Gastroesophageal sphincter (tissue), 4 donors: ENCODE results near the gene FNDC3B. TPM values are rescaled to one million over a fixed set of nuclear protein-coding genes. Genes with fewer than 3 reads are reported as not detected.
"Not testable (repeated sequence)": the region's sequence is repeated elsewhere in the genome, so short reads cannot be mapped to it uniquely, and the experiment has no call there.

Experiments
- ATAC-seq: fragments of 150-250 bp; one replicate; pipeline ENCODE4 v1.9.1; 2016; ENCODE audit warnings: mild to moderate bottlenecking, moderate library complexity
- H3K27ac ChIP-seq, 4 donors: fragments of 200-600 bp; sonication (generic) in 3 of 4; 1 replicate in 3 of 4; 2 replicates in 1 of 4; pipeline ENCODE4 v1.5.1; 2016 to 2019
- H3K27me3 ChIP-seq: fragments of 200-600 bp; sonication (generic); one replicate; pipeline ENCODE4 v1.5.1; 2019
- H3K36me3 ChIP-seq, 2 donors: fragments of 200-600 bp; sonication (generic); one replicate each; pipeline ENCODE4 v1.5.1; 2019; ENCODE audit warnings: control low read depth in 1 of 2
- H3K4me1 ChIP-seq, 3 donors: fragments of 200-600 bp; sonication (generic); 1 replicate in 2 of 3; 2 replicates in 1 of 3; pipeline ENCODE4 v1.5.1; 2016 to 2019; ENCODE audit warnings: control low read depth in 2 of 3
- H3K4me3 ChIP-seq, 2 donors: fragments of 200-600 bp; sonication (generic); one replicate each; pipeline ENCODE4 v1.5.1; 2019; ENCODE audit warnings: mild to moderate bottlenecking in 1 of 2, moderate library complexity in 1 of 2
- H3K9me3 ChIP-seq, 3 donors: fragments of 200-600 bp; sonication (generic); one replicate each; pipeline ENCODE4 v1.5.1; 2017 to 2019; ENCODE audit warnings: control low read depth in 2 of 3
- CTCF ChIP-seq, 4 experiments: fragments of 200-600 bp in 2 of 4; fragments of 450-650 bp in 2 of 4; sonication (generic) in 1 of 4; IDR thresholded peaks; one replicate each; pipeline ENCODE4 v1.5.1; 2017 to 2019; ENCODE audit warnings: antibody characterized with exemption in 4 of 4, mild to moderate bottlenecking in 2 of 4, moderate library complexity in 2 of 4
- EP300 ChIP-seq: sonication (generic); formaldehyde crosslinking; IDR thresholded peaks from one replicate; pipeline ENCODE4 v1.6.1; 2017; ENCODE audit warnings: antibody characterized with exemption, mild to moderate bottlenecking
- POLR2A ChIP-seq, 2 donors: fragments of 450-650 bp; IDR thresholded peaks; one replicate each; pipeline ENCODE4 v1.6.1; 2017; ENCODE audit warnings: antibody characterized with exemption in 2 of 2, mild to moderate bottlenecking in 2 of 2, moderate library complexity in 1 of 2
- POLR2AphosphoS5 ChIP-seq: sonication (generic); formaldehyde crosslinking; IDR thresholded peaks from one replicate; pipeline ENCODE4 v1.6.1; 2017; ENCODE audit warnings: antibody characterized with exemption
- WGBS, 2 donors: methylation state at CpG; one replicate each; pipeline ENCODE4 v1.1.5; 2018; ENCODE audit warnings: low coverage in 1 of 2; 5-methylcytosine and 5-hydroxymethylcytosine counted together
- total RNA-seq, 4 donors: library from RNA; depleted of rRNA; stranded (reverse); fragments of >200 nt; gene quantifications; one replicate each; pipeline ENCODE4 v1.1.0, GENCODE V29; 2016

The FNDC3B gene
- total RNA-seq, 4 donors from 2014 or later = 53.1 to 97.2 (median 70.8) TPM

DNA sequence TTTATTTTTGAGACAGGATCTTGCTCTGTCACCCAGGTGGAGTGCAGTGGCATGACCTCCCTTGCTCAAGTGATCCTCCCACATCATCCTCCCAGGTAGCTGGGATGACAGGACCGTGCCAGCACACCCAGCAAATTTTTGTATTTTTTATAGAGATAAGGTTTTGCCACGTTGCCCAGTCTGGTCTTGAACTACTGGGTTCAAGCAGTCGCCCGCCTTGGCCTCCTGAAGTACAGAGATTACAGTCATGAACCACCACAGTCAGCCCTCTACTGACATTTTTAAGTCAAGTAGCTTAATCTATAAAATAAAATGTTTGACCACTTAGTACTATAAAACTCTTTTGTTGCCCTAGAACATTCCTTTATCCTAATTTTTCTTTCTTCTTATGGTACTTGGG, 198.8 kb downstream of the FNDC3B start:
- Histone ChIP-seq H3K36me3 (peaks cover 0 to 7% of the 10 kb centered on the region in 2 donors), H3K4me1 (peaks cover 0 to 11% (median 0%) of the 10 kb centered on the region in 3 donors), H3K27me3 (no peaks in the 10 kb centered on the region), H3K27ac (no peak overlapping the region), H3K4me3 (no peak overlapping the region), H3K9me3 (peaks cover 0 to 3% (median 0%) of the 10 kb centered on the region in 3 donors)
- no peak for ATAC-seq
- 90 to 93% methylated on average over 1 to 4 of the region's 4 CpGs for whole genome bisulfite sequencing, 2 donors
- no peak for TF ChIP-seq EP300
- no peak for TF ChIP-seq POLR2AphosphoS5
- no peak for TF ChIP-seq CTCF (IDR thresholded peaks at IDR 0.05)
- no peak for TF ChIP-seq POLR2A (IDR thresholded peaks at IDR 0.05)

DNA sequence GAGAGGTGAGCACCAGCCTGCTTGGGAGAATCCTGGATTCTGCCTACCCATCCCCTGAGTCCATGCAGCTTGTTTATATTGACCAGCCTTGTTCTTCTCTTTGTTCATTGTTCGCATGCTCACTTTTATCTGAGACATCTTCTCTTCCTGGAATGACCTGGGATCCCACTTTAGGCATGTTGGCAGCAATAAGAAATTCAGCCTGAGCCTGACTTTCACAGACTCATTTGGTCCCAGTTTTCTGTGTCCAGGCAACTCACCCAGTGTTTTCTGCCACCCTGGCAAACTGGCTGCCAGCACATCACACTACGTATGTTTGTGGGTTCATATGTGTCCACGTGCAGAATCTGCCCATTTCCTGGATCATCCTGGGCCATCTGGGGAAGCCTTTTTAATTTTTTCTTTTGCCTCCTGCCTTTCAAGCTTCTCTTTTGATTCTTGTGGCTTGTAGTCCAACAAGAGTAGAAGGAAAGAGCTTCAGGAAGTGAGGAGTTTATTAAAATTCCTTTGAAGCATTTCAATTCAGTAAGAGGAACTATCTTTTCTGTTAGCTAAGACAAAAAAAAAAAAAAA, 199.9 kb downstream of the FNDC3B start:
- no peaks in the 10 kb centered on the region for H3K27me3 ChIP-seq
- no peak overlapping the region for H3K27ac ChIP-seq
- peaks cover 0 to 11% (median 0%) of the 10 kb centered on the region in 3 donors for H3K4me1 ChIP-seq
- 73 to 80% methylated on average over 2 to 3 of the region's 3 CpGs for WGBS, 2 donors
- TF ChIP-seq POLR2A (IDR thresholded peaks at IDR 0.05) = no peak
- TF ChIP-seq EP300 = no peak
- no peak for TF ChIP-seq CTCF (IDR thresholded peaks at IDR 0.05)
- TF ChIP-seq POLR2AphosphoS5 = no peak
- peaks cover 0 to 3% (median 0%) of the 10 kb centered on the region in 3 donors for H3K9me3 ChIP-seq
- ATAC-seq = no peak
- no peak overlapping the region for H3K4me3 ChIP-seq
- peaks cover 0 to 7% of the 10 kb centered on the region in 2 donors for H3K36me3 ChIP-seq

DNA sequence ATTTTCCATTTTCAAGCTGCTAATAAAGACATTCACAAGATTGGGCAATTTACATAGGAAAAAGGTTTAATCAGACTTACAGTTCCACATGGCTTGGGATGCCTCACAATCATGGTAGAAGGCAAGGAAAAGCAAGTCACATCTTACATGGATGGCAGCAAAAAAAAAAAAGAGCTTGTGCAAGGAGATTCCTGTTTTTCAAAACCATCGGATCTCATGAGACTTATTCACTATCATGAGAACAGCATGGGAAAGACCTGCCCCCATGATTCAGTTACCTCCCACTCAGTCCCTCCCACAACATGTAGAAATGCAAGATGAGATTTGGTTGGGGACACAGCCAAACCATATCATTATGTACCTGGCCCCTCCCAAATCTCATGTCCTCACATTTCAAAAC, 202.0 kb downstream of the FNDC3B start:
- Histone ChIP-seq H3K4me1 (peaks cover 0 to 22% (median 8%) of the 10 kb centered on the region in 3 donors), H3K9me3 (peaks cover 0 to 3% (median 0%) of the 10 kb centered on the region in 3 donors), H3K27me3 (no peaks in the 10 kb centered on the region), H3K27ac (no peak overlapping the region), H3K4me3 (no peak overlapping the region), H3K36me3 (peaks cover 0 to 7% of the 10 kb centered on the region in 2 donors)
- TF ChIP-seq CTCF (IDR thresholded peaks at IDR 0.05) = no peak
- TF ChIP-seq EP300 = no peak
- no peak for TF ChIP-seq POLR2A (IDR thresholded peaks at IDR 0.05)
- TF ChIP-seq POLR2AphosphoS5 = no peak
- 91 to 100% methylated on average over 1 of the region's 1 CpG for WGBS, 2 donors
- ATAC-seq = no peak

DNA sequence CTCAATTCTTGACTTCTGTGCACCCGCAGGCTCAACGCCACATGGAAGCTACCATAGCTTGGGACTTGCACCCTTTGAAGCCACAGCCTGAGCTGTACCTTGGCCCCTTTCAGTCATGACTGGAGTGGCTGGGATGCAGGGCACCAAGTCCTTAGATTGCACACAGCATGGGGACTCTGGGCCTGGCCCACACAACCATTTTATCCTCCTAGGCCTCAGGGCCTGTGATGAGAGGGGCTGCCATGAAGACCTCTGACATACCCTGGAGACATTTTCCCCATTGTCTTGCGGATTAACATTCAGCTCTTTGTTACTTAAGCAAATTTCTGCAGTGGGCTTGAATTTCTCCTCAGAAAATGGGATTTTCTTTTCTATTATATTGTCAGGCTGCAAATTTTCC, 203.1 kb downstream of the FNDC3B start:
- H3K4me1 ChIP-seq = peaks cover 0 to 19% (median 8%) of the 10 kb centered on the region in 3 donors
- not testable (repeated sequence) for H3K36me3 ChIP-seq, ATAC-seq, H3K27ac ChIP-seq, H3K4me3 ChIP-seq, H3K27me3 ChIP-seq, H3K9me3 ChIP-seq
- WGBS, 2 donors = 100% methylated on average over 1 of the region's 3 CpGs

GRCh38 chr3:172243376-172243775, 204.0 kb downstream of the FNDC3B start:
- not testable (repeated sequence) for H3K27ac ChIP-seq, H3K4me3 ChIP-seq, H3K27me3 ChIP-seq, ATAC-seq, H3K9me3 ChIP-seq
- 44 to 71% methylated on average over 1 to 3 of the region's 3 CpGs for WGBS, 2 donors
- H3K4me1 ChIP-seq = peaks cover 0 to 18% (median 8%) of the 10 kb centered on the region in 3 donors
- peaks cover 0 to 14% of the 10 kb centered on the region in 2 donors for H3K36me3 ChIP-seq

DNA sequence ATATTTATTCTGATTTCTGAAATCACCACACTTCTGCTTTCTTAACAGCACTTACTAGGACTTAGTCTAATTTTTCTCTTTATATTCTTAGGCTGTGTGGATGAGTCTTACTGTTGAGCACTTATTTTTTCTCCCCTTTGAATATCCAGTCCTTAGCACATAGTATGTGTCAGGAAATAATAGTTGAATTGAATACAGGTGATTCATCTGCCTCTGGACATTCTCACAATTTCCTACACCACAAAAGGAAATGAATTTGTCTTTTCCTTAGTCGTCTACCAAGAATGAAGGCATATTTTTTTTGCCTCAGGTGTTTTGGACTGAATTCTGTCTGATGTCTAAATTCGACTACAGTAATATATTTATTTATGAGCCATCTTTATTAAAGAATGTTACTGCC, 204.6 kb downstream of the FNDC3B start:
- no peak overlapping the region for H3K4me3 ChIP-seq
- no peak overlapping the region for H3K27ac ChIP-seq
- peaks cover 0 to 14% of the 10 kb centered on the region in 2 donors for H3K36me3 ChIP-seq
- WGBS, 2 donors = 29 to 31% methylated on average over 2 of the region's 2 CpGs
- no peak for TF ChIP-seq POLR2A (IDR thresholded peaks at IDR 0.05)
- TF ChIP-seq CTCF (IDR thresholded peaks at IDR 0.05) = no peak
- TF ChIP-seq POLR2AphosphoS5 = no peak
- TF ChIP-seq EP300 = no peak
- no peaks in the 10 kb centered on the region for H3K27me3 ChIP-seq
- H3K4me1 ChIP-seq = peaks cover 0 to 18% (median 8%) of the 10 kb centered on the region in 3 donors
- H3K9me3 ChIP-seq = peaks cover 0 to 3% (median 0%) of the 10 kb centered on the region in 3 donors
- no peak for ATAC-seq
